SK-N-SH (cell line): ENCODE data around the gene CEP63. TPM values are rescaled to one million over a fixed set of nuclear protein-coding genes. Genes with fewer than 3 reads are reported as not detected.

Experiments
- CTCF ChIA-PET: fragments of 300-600, 350-600 bp; formaldehyde crosslinking; extraction: SDS; loops from one replicate; lab custom pipeline; 2021; lab: Yijun Ruan, JAX
- POLR2A ChIA-PET: fragments of 350-600 bp; sonication (Branson Sonifier 250); formaldehyde crosslinking; extraction: SDS; loops from one replicate; lab custom pipeline; 2020; ENCODE audit warnings: antibody characterized with exemption, inconsistent platforms; lab: Yijun Ruan, JAX
- DNase-seq: peaks from one replicate; pipeline ENCODE4 v3.0.0; 2012
- H2AFZ ChIP-seq: fragments of 200-600 bp; sonication (generic); 2 replicates; pipeline ENCODE4 v1.8.1; 2016; ENCODE audit warnings: antibody characterized with exemption, mild to moderate bottlenecking, low read depth
- H3F3A ChIP-seq: fragments of 200-600 bp; sonication (generic); replicated peaks from 2 replicates; pipeline ENCODE3; 2016; ENCODE audit warnings: antibody characterized with exemption, mild to moderate bottlenecking; ENCODE audit not compliant: insufficient read depth
- H3K27ac ChIP-seq, 2 experiments: fragments of 200-500 bp in 1 of 2; fragments of 200-600 bp in 1 of 2; sonication (Bioruptor generic) in 1 of 2; sonication (generic), shearing (Covaris generic) in 1 of 2; 2 replicates each; pipeline versions ENCODE4 v1.5.1 to v1.6.1; 2014 to 2016; ENCODE audit warnings: low read depth in 2 of 2, inconsistent platforms in 1 of 2, low read length in 1 of 2, mild to moderate bottlenecking in 1 of 2, mixed read lengths in 1 of 2
- H3K27me3 ChIP-seq: fragments of 200-600 bp; sonication (generic), shearing (Covaris generic); 2 replicates; pipeline ENCODE4 v1.6.1; 2016; ENCODE audit warnings: mixed run types; ENCODE audit not compliant: insufficient read depth
- H3K36me3 ChIP-seq, 2 experiments: fragments of 200-500 bp in 1 of 2; fragments of 200-600 bp in 1 of 2; sonication (Bioruptor generic) in 1 of 2; sonication (generic) in 1 of 2; replicated peaks in 1 of 2; 2 replicates each; pipeline versions ENCODE3 to v1.5.1; 2014 to 2016; ENCODE audit warnings: low read length in 1 of 2, mild to moderate bottlenecking in 1 of 2; ENCODE audit not compliant: insufficient read depth in 2 of 2, control insufficient read depth in 1 of 2
- H3K4me1 ChIP-seq, 2 experiments: fragments of 200-500 bp in 1 of 2; fragments of 200-600 bp in 1 of 2; sonication (Bioruptor generic) in 1 of 2; sonication (generic), shearing (Covaris generic) in 1 of 2; 2 replicates each; pipeline versions ENCODE4 v1.5.1 to v1.6.1; 2014 to 2016; ENCODE audit warnings: low read depth in 1 of 2, low read length in 1 of 2, mixed run types in 1 of 2; ENCODE audit not compliant: insufficient read depth in 2 of 2, control insufficient read depth in 1 of 2
- H3K4me2 ChIP-seq: fragments of 200-600 bp; sonication (generic), shearing (Covaris generic); 2 replicates; pipeline ENCODE4 v1.6.1; 2017; ENCODE audit warnings: mixed run types
- H3K4me3 ChIP-seq, 2 experiments: fragments of 200-500 bp in 1 of 2; fragments of 200-600 bp in 1 of 2; sonication (Bioruptor generic) in 1 of 2; sonication (generic), shearing (Covaris generic) in 1 of 2; 2 replicates each; pipeline versions ENCODE4 v1.5.1 to v1.8.1; 2014 to 2016; ENCODE audit warnings: low read depth in 2 of 2, inconsistent platforms in 1 of 2, low read length in 1 of 2, mild to moderate bottlenecking in 1 of 2, mixed read lengths in 1 of 2, moderate library complexity in 1 of 2
- H3K79me2 ChIP-seq: fragments of 200-600 bp; sonication (generic); 2 replicates; pipeline ENCODE4 v1.8.1; 2017; ENCODE audit warnings: mild to moderate bottlenecking; ENCODE audit not compliant: insufficient read depth
- H3K9ac ChIP-seq: fragments of 200-600 bp; sonication (generic); 2 replicates; pipeline ENCODE4 v1.6.1; 2017; ENCODE audit warnings: mixed run types
- H3K9me2 ChIP-seq: fragments of 200-600 bp; sonication (generic); 2 replicates; pipeline ENCODE4 v1.6.1; 2017; ENCODE audit warnings: mixed run types
- H3K9me3 ChIP-seq: fragments of 200-600 bp; sonication (generic); 2 replicates; pipeline ENCODE4 v1.6.1; 2017; ENCODE audit warnings: mixed run types, mild to moderate bottlenecking, moderate library complexity
- H4K20me1 ChIP-seq: fragments of 200-600 bp; sonication (generic); 2 replicates; pipeline ENCODE4 v1.6.1; 2017; ENCODE audit warnings: mild to moderate bottlenecking, mixed run types; ENCODE audit not compliant: insufficient read depth
- EZH2phosphoT487 ChIP-seq: fragments of 200-600 bp; sonication (generic); IDR thresholded peaks from 2 replicates; pipeline ENCODE4 v1.6.1; 2017; ENCODE audit warnings: low read depth, mixed run types, mild to moderate bottlenecking, antibody characterized with exemption, moderate library complexity, borderline replicate concordance
- FOSL2 ChIP-seq: IDR thresholded peaks from 2 replicates; pipeline ENCODE4 v1.4.0; 2012; ENCODE audit warnings: low read depth, mild to moderate bottlenecking, moderate library complexity, borderline replicate concordance
- FOXJ3 ChIP-seq: sonication (generic); formaldehyde crosslinking; IDR thresholded peaks from 2 replicates; pipeline ENCODE4 v1.5.1; 2020; ENCODE audit warnings: mild to moderate bottlenecking, missing genetic modification reagents
- FOXM1 ChIP-seq: IDR thresholded peaks from 2 replicates; pipeline ENCODE4 v1.4.0; 2012; ENCODE audit warnings: low read depth, mild to moderate bottlenecking
- GABPA ChIP-seq: IDR thresholded peaks from 2 replicates; pipeline ENCODE4 v1.4.0; 2012; ENCODE audit warnings: low read depth, mild to moderate bottlenecking
- GATA2 ChIP-seq: sonication (generic); formaldehyde crosslinking; IDR thresholded peaks from 2 replicates; pipeline ENCODE4 v1.5.0; 2020; ENCODE audit warnings: mild to moderate bottlenecking, missing genetic modification reagents
- MXI1 ChIP-seq: IDR thresholded peaks from 2 replicates; pipeline ENCODE4 v1.6.1; 2012; ENCODE audit warnings: mild to moderate bottlenecking, low read depth, low read length, improper control_type of control experiment
- NFIC ChIP-seq: IDR thresholded peaks from 2 replicates; pipeline ENCODE4 v1.4.0; 2012; ENCODE audit warnings: borderline replicate concordance
- POLR2AphosphoS5 ChIP-seq: IDR thresholded peaks from 2 replicates; pipeline ENCODE4 v1.6.1; 2012; ENCODE audit warnings: low read depth, low read length
- RCOR1 ChIP-seq: fragments of 150-350 bp; IDR thresholded peaks from 2 replicates; pipeline ENCODE4 v1.6.1; 2017; ENCODE audit warnings: antibody characterized with exemption, low read length
- RFX5 ChIP-seq: IDR thresholded peaks from 2 replicates; pipeline ENCODE4 v1.6.1; 2012; ENCODE audit warnings: mild to moderate bottlenecking, improper control_type of control experiment, low read length
- SIN3A ChIP-seq: IDR thresholded peaks from 2 replicates; pipeline ENCODE4 v1.6.1; 2012; ENCODE audit warnings: low read depth, mild to moderate bottlenecking, low read length, moderate library complexity, borderline replicate concordance
- SMC3 ChIP-seq: IDR thresholded peaks from 2 replicates; pipeline ENCODE4 v1.6.1; 2012; ENCODE audit warnings: low read depth, low read length, improper control_type of control experiment
- TAF1 ChIP-seq: IDR thresholded peaks from 2 replicates; pipeline ENCODE4 v1.6.1; 2012; ENCODE audit warnings: low read depth, mild to moderate bottlenecking, low read length, moderate library complexity, borderline replicate concordance
- YY1 ChIP-seq: IDR thresholded peaks from 2 replicates; pipeline ENCODE4 v1.4.0; 2012; ENCODE audit warnings: low read depth, mild to moderate bottlenecking
- WGBS: methylation state at CpG from one replicate; pipeline ENCODE4 v1.1.6; 2017; ENCODE audit warnings: low lambda C conversion rate; 5-methylcytosine and 5-hydroxymethylcytosine counted together
- polyA plus RNA-seq, 3 experiments: library from polyadenylated mRNA; depleted of rRNA; stranded (reverse); fragments of >200 nt; gene quantifications; 2 replicates each; pipeline ENCODE4 v1.2.3, GENCODE V29; 2012
- TF ChIP-seq, protein P1 (sequence below): IDR thresholded peaks from 2 replicates; pipeline ENCODE4 v1.4.0; 2012; ENCODE audit warnings: low read depth
- TF ChIP-seq, protein P2 (sequence below): IDR thresholded peaks from 2 replicates; pipeline ENCODE4; 2012
- TF ChIP-seq, protein P3 (sequence below): IDR thresholded peaks from 2 replicates; pipeline ENCODE4 v1.4.0; 2012; ENCODE audit warnings: low read depth, borderline replicate concordance

The CEP63 gene
- polyA plus RNA-seq, 1 of the 3 experiments (the other 2 are of a cell fraction): 6.3 TPM

DNA sequence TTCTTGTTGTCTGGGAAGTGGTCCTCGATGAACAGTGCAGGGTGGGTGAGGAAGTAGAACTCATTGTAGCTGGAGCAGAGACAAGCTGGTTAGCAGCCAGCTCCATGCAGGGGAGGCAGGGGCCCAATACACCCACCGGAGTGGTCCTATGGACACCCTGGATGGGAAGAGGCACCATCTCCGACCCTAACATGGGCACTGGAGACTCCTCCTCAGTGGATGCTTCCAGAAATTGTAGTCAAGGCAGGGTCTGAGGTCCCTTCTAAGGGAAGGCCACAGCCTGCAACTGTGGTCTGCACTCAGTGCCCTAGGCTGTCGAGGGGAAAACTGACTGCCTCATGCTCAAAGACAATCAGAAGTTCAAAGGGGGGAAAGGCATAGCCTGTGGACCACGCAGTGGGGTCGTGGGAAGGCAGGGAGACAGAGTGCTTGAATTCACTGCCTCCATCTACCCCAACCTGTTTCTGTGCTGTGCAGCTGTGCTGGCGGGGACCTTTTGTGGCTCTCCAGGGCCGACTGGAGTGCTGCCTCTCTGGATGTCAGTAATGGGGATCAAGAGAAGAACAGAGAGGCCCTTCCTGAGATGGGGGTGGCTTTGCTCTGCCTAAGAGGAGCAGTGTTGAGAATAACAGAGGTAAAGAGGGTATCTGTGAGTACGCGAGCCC, 123.0 kb downstream of the CEP63 start:
- Histone ChIP-seq H3K9me2 (no peaks in the 10 kb centered on the region), H3K36me3 (no peaks in the 10 kb centered on the region), H3K27me3 (no peaks in the 10 kb centered on the region), H4K20me1 (no peaks in the 10 kb centered on the region), H3K9ac (no peak overlapping the region), H3K4me1 (peaks cover 0 to 21% of the 10 kb centered on the region in 2 experiments; a peak in 1 of 4 replicates), H3K4me3 (no peak overlapping the region), H3F3A (no peaks in the 10 kb centered on the region), H3K79me2 (no peaks in the 10 kb centered on the region), H3K9me3 (no peaks in the 10 kb centered on the region), H2AFZ (no peak overlapping the region), H3K4me2 (no peak overlapping the region), H3K27ac (no peak overlapping the region)
- 69% methylated on average over 9 of the region's 10 CpGs for WGBS
- no peak for DNase-seq
- POLR2A ChIA-PET: no interaction called here
- CTCF ChIA-PET: interaction anchor here (0.6 to 2.8 kb wide), 3 partner anchors 8 to 186 kb away, joined by 3 to 12 read pairs (median 5); partner anchors contain the start of gene EPHB1
- TF ChIP-seq POLR2AphosphoS5 (no peak), NFIC (no peak), TAF1 (no peak)
- TF ChIP-seq, protein P1, sequence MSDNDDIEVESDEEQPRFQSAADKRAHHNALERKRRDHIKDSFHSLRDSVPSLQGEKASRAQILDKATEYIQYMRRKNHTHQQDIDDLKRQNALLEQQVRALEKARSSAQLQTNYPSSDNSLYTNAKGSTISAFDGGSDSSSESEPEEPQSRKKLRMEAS: no peak
- TF ChIP-seq, protein P2, sequence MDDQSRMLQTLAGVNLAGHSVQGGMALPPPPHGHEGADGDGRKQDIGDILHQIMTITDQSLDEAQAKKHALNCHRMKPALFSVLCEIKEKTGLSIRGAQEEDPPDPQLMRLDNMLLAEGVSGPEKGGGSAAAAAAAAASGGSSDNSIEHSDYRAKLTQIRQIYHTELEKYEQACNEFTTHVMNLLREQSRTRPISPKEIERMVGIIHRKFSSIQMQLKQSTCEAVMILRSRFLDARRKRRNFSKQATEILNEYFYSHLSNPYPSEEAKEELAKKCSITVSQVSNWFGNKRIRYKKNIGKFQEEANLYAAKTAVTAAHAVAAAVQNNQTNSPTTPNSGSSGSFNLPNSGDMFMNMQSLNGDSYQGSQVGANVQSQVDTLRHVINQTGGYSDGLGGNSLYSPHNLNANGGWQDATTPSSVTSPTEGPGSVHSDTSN: no peak

DNA sequence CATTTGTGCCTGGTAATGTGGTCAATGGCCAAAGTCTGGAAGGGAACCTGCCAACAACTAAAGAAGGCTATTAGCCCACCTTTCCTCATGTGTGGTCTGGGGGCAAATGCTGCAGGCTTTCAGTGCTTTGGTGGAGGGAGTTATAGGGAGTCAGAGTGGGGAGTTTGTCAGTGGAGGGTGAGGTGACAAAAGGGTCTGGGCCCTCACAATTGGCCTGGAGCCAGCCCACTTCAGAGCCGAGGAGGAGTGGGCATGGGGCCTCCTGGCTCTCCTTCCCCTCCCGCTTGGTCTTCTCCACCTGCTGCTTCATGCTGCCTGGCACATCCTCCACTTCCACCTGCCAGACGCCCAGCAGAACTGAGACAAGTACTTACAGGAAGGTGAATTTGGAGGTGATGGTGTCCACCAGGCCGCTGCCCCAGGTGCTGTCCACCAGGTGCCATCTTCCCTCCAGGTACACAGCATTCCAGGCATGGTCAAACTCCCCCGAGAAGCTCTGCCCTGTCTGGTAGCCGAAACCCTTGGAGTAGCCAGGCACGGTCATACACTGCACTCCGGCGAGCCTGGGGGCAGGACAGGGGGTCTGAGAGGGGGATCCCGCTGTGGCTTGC, 124.1 kb downstream of the CEP63 start:
- no peaks in the 10 kb centered on the region for H3K36me3 ChIP-seq
- no peaks in the 10 kb centered on the region for H3K9me2 ChIP-seq
- WGBS: 76% methylated on average over 9 of the region's 10 CpGs
- no peaks in the 10 kb centered on the region for H3F3A ChIP-seq
- no peaks in the 10 kb centered on the region for H3K9me3 ChIP-seq
- no peaks in the 10 kb centered on the region for H3K27me3 ChIP-seq
- no peak for DNase-seq
- POLR2A ChIA-PET: no interaction called here
- H3K4me3 ChIP-seq: no peak overlapping the region
- no peaks in the 10 kb centered on the region for H3K79me2 ChIP-seq
- CTCF ChIA-PET: interaction anchor here (1.0 to 2.8 kb wide), 2 partner anchors 9 to 40 kb away, joined by 3 to 12 read pairs; partner anchors contain the start of gene KY
- no peak overlapping the region for H3K4me2 ChIP-seq
- TF ChIP-seq, protein P2: no peak
- no peak for TF ChIP-seq GATA2 (CRISPR knock-in tag)
- no peak for TF ChIP-seq YY1
- TF ChIP-seq SIN3A: no peak
- TF ChIP-seq RCOR1: no peak
- no peak for TF ChIP-seq RFX5
- no peak for TF ChIP-seq FOSL2
- no peak for TF ChIP-seq SMC3
- no peak for TF ChIP-seq FOXJ3 (CRISPR knock-in tag)
- TF ChIP-seq, protein P3, sequence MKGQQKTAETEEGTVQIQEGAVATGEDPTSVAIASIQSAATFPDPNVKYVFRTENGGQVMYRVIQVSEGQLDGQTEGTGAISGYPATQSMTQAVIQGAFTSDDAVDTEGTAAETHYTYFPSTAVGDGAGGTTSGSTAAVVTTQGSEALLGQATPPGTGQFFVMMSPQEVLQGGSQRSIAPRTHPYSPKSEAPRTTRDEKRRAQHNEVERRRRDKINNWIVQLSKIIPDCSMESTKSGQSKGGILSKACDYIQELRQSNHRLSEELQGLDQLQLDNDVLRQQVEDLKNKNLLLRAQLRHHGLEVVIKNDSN: no peak
- no peak for TF ChIP-seq FOXM1
- TF ChIP-seq GABPA: no peak
- TF ChIP-seq NFIC: no peak
- no peak for TF ChIP-seq EZH2phosphoT487
- no peak for TF ChIP-seq MXI1
- TF ChIP-seq, protein P1: no peak
- peaks cover 0 to 21% of the 10 kb centered on the region in 2 experiments; a peak in 1 of 4 replicates for H3K4me1 ChIP-seq
- no peak overlapping the region for H3K9ac ChIP-seq
- no peak overlapping the region for H2AFZ ChIP-seq
- no peaks in the 10 kb centered on the region for H4K20me1 ChIP-seq
- no peak overlapping the region for H3K27ac ChIP-seq
